GM19099 (cell line): ENCODE measurements around the gene LRRC8C.

Source experiments
- POLR2A ChIP-seq: IDR thresholded peaks from 3 replicates; pipeline ENCODE4 v1.6.1; 2011; ENCODE audit warnings: low read depth; ENCODE audit not compliant: insufficient read length; ENCODE audit errors: extremely low read depth

LRRC8C gene

GRCh38 chr1:89739844-89740216, 106.9 kb downstream of the LRRC8C start:
- no peak for TF ChIP-seq POLR2A

- TF ChIP-seq POLR2A = no peak
Measured at GRCh38 chr1:89743788-89744187, 110.9 kb downstream of the LRRC8C start.

DNA sequence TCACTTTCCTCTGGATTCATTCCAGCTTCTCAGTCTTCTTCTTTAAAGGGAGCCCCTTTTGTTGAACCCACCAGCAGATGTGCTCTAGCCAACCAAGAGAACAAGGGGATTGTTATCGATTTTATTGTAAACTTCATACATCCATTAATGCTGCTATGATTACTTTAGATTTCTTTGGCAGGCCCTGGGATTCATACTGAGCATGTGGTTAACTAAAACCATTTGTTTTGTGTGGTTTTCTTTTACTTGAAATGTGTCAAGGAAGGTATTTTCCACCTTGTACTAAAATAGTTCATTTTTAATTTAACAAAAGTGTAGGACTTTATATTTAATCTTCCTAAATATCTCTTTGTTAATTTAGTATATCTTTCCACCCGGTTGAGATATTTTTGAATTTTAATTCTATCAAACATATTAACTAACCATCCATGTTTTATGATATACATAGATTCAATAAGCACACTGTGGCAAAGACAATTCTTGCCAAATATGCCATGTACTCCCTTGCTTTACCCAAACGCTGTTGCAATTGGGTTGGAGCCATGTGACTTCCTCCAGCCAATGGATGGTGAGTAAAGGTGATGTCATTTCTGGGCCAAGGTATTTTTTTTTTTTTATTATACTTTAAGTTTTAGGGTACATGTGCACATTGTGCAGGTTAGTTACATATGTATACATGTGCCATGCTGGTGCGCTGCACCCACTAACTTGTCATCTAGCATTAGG, 113.7 kb downstream of the LRRC8C start:
- TF ChIP-seq POLR2A = no peak

GRCh38 chr1:89753761-89754160, 120.8 kb downstream of the LRRC8C start:
- TF ChIP-seq POLR2A = no peak

- TF ChIP-seq POLR2A = no peak
Measured at GRCh38 chr1:89754518-89754917, 121.6 kb downstream of the LRRC8C start.

GRCh38 chr1:89755591-89755990, 122.7 kb downstream of the LRRC8C start:
- TF ChIP-seq POLR2A = no peak

DNA sequence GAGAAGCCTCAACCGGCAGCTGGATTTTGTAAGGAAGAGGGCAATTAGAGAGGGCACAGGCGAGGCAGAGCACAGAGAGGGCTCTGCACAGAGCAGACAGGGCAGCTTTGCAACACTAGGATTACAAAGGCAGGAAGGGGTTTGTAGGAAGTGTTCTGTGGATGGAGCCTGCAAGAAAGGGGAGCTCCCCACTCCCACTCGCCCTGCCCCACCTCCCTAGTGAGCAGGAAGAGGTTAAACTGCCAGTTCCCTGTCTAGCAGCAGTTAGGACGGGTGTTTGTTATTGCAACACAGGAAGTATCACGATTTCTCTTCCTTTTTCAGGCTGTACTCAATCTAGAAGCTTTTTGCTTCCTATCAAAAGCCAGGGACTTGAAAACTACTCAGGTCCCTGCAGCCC, 124.6 kb downstream of the LRRC8C start:
- TF ChIP-seq POLR2A = no peak

GRCh38 chr1:89758156-89758555, 125.2 kb downstream of the LRRC8C start:
- no peak for TF ChIP-seq POLR2A

DNA sequence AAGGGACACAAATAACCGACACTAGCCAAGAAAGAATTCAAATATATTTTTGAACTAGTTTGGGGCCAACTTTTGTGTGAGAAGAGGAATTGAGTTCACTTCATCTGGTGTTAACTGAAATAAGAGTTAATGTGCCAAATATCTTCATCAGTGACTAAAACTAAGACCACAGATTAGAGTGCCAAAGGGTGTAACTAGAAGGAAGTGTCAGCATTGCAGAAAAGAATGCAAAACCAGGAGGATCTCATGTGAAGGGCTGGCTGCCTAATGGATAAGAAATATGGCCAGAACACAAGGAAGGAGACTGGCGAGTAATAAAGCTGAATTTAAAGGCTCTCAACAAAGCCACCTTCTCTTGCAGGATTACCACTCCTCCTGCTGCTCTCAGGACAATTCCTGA, 126.1 kb downstream of the LRRC8C start:
- TF ChIP-seq POLR2A = no peak

DNA sequence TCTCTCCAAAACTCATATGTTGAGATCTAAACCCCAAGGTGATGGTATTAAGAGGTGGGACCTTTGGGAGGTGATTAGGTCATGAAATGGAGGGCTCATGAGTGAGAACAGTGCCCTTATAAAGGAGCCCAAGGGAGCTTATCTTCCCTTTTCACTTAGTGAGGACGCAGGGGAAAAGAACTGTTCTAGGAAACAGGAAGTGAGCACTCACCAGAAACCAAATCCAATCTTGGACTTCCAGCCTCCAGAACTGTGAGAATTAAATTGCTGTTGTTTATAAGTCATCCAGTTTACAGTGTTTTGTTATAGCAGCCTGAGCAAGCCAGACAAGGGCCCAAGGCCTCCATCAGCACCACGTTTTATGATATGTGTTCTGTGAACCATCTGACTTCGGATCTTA, 127.6 kb downstream of the LRRC8C start:
- TF ChIP-seq POLR2A = no peak

- TF ChIP-seq POLR2A = no peak
Measured at GRCh38 chr1:89761338-89761737, 128.4 kb downstream of the LRRC8C start.

GRCh38 chr1:89761901-89762300, 129.0 kb downstream of the LRRC8C start:
- no peak for TF ChIP-seq POLR2A

DNA sequence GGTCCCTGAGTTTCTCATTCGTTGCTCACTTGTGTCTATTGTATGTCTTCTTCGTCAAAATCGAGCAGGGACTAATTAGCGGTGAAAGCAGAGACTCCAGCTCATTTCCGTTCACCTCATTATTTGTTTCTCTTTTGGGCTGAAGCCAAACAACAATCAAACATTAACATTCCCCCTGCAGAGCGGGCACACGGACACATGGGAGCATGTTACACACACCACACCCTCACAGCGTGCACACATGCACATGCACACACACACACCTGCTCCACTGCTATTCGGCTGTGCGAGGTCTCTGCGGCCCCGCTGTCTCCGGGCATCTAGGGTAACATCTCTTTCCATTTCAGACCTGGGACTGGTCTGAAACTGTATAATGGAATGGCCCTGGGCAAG, 129.5 kb downstream of the LRRC8C start:
- TF ChIP-seq POLR2A = no peak

GRCh38 chr1:89762779-89763648, 130.1 kb downstream of the LRRC8C start:
- no peak for TF ChIP-seq POLR2A

- TF ChIP-seq POLR2A = no peak
Measured at GRCh38 chr1:89763649-89763986, 130.7 kb downstream of the LRRC8C start.

DNA sequence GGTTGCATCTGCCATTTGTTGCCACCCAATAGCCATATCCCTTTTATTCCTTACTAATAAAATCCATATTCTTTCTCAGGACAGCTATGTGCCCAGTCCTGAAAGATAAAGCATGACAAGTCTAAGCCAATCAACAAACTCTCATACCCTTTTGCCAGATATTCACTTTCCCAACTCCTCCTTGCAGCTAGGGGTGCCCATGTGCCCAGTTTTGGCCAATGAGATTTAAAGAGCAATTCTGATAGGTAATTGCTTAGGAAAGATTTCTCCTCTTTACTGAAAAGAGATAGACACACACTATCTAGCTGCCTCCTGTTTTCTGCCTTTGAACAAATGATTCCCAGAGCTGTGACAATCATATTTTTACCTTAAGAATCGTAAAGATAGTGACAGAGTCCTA, 132.9 kb downstream of the LRRC8C start:
- TF ChIP-seq POLR2A = no peak
